ENCODE data around the gene DRD2.

GRCh38 chr11:113505541-113506375, 30.6 kb upstream of the DRD2 start:
- TF ChIP-seq CTCF (IDR thresholded peaks at IDR 0.05) (no peak), EP300 (IDR thresholded peaks at IDR 0.05) (no peak), POLR2A (IDR thresholded peaks at IDR 0.05) (no peak)
